Neural crest cell (in vitro differentiated cells): ENCODE results near the gene SHTN1. TPM values are rescaled to one million over a fixed set of nuclear protein-coding genes. Genes with fewer than 3 reads are reported as not detected.

ENCODE experiments used
- DNase-seq: peaks from one replicate; pipeline ENCODE4 v3.0.0; 2021; ENCODE audit warnings: low read depth, mixed read lengths, low spot score
- H3K27ac Mint-ChIP-seq: one replicate; pipeline ENCODE4 v1.8.0; 2021; ENCODE audit warnings: mild to moderate bottlenecking, mixed read lengths; ENCODE audit not compliant: unreplicated experiment
- H3K27me3 Mint-ChIP-seq: 2 replicates; pipeline ENCODE4 v1.8.0; 2021; ENCODE audit warnings: low read depth, mild to moderate bottlenecking, mixed read lengths
- H3K36me3 Mint-ChIP-seq: 2 replicates; pipeline ENCODE4 v1.8.0; 2021; ENCODE audit warnings: low read depth, mild to moderate bottlenecking, mixed read lengths
- H3K4me1 Mint-ChIP-seq: 2 replicates; pipeline ENCODE4 v1.8.0; 2021; ENCODE audit warnings: mixed read lengths
- H3K4me3 Mint-ChIP-seq: one replicate; pipeline ENCODE4 v1.8.0; 2021; ENCODE audit warnings: mild to moderate bottlenecking, mixed read lengths
- H3K9me3 Mint-ChIP-seq: 2 replicates; pipeline ENCODE4 v1.8.0; 2021; ENCODE audit warnings: mixed read lengths
- CTCF ChIP-seq: fragments of 200-600 bp; sonication (generic); conservative IDR thresholded peaks from 2 replicates; pipeline ENCODE4 v1.5.0; 2021; ENCODE audit warnings: antibody characterized with exemption, mild to moderate bottlenecking
- total RNA-seq: library from RNA; stranded (reverse); gene quantifications from 2 replicates; pipeline ENCODE4 v1.2.1, GENCODE V29; 2021

SHTN1 gene
- total RNA-seq, 1 donor from 2014 or later = 10.0 TPM

GRCh38 chr10:116994113-116994890 is 10.7 kb downstream of the SHTN1 start:
- no peak for TF ChIP-seq CTCF
- no peak overlapping the region for H3K4me3 Mint-ChIP-seq
- no peaks in the 10 kb centered on the region for H3K27me3 Mint-ChIP-seq
- no peaks in the 10 kb centered on the region for H3K36me3 Mint-ChIP-seq
- DNase-seq = no peak
- H3K4me1 Mint-ChIP-seq = peaks cover 13% of the 10 kb centered on the region
- no peaks in the 10 kb centered on the region for H3K9me3 Mint-ChIP-seq
- no peak overlapping the region for H3K27ac Mint-ChIP-seq

DNA sequence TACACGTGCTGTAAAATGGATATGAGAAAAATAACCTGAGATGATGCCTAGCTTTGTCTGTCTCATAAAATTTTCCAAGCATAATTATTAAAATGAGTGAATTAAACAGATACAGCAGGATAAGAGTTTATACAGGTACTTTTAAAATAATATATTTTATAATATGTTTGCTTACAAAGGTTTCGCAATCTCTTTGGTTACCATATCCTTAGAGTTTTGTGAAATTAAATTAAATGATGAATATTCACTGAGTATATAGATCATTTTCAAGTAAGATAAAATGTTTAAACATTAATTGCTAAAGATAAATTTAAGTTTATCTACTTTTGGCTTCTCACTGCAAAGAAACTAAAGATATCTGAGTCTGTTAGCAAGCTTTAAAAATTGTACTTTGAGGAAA is 11.4 kb downstream of the SHTN1 start:
- Mint-ChIP-seq H3K9me3 (no peaks in the 10 kb centered on the region), H3K4me3 (no peak overlapping the region), H3K4me1 (peaks cover 16% of the 10 kb centered on the region), H3K27ac (no peak overlapping the region), H3K27me3 (no peaks in the 10 kb centered on the region), H3K36me3 (no peaks in the 10 kb centered on the region)
- TF ChIP-seq CTCF = no peak
- no peak for DNase-seq

GRCh38 chr10:116992183-116992582 is 12.8 kb downstream of the SHTN1 start:
- no peak for DNase-seq
- no peak overlapping the region for H3K27ac Mint-ChIP-seq
- no peak for TF ChIP-seq CTCF
- H3K4me1 Mint-ChIP-seq = peaks cover 16% of the 10 kb centered on the region
- H3K36me3 Mint-ChIP-seq = no peaks in the 10 kb centered on the region
- no peak overlapping the region for H3K4me3 Mint-ChIP-seq
- H3K9me3 Mint-ChIP-seq = no peaks in the 10 kb centered on the region
- no peaks in the 10 kb centered on the region for H3K27me3 Mint-ChIP-seq

DNA sequence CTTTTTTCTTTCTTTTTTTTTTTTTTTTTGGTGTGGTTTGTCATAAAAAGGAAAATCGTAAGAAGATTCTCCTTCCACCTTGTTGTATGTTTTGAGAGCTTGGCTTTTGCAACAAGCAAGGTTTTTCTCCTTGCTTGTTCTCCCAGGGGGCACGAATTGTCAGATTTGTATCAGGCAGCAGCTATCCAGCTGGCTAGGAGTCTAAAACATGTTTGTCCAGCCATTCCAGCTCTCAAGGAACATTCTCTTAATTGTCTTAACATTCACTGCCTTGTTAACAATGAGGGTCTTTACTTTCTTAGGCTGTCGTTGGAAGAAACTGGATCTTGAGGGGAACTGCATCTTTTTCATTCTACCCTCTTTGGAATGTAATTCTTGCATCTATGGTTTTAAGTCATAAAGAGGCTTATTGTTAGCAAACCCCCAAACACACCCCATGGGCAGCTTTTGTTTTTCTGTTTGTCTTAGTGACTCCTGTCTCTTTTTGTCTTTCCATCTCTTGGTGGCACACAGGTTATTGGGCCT is 14.6 kb downstream of the SHTN1 start:
- no peaks in the 10 kb centered on the region for H3K36me3 Mint-ChIP-seq
- H3K27ac Mint-ChIP-seq = no peak overlapping the region

GRCh38 chr10:116989439-116989838 is 15.5 kb downstream of the SHTN1 start:
- no peak for DNase-seq
- no peak for TF ChIP-seq CTCF
- no peak overlapping the region for H3K4me3 Mint-ChIP-seq
- H3K27ac Mint-ChIP-seq = no peak overlapping the region
- H3K27me3 Mint-ChIP-seq = no peaks in the 10 kb centered on the region
- H3K4me1 Mint-ChIP-seq = peaks cover 16% of the 10 kb centered on the region
- H3K9me3 Mint-ChIP-seq = no peaks in the 10 kb centered on the region
- H3K36me3 Mint-ChIP-seq = no peaks in the 10 kb centered on the region

More for the DNA sequence above, 14.6 kb downstream of the SHTN1 start:
- Mint-ChIP-seq H3K9me3 (no peaks in the 10 kb centered on the region), H3K27me3 (no peaks in the 10 kb centered on the region), H3K4me1 (peaks cover 16% of the 10 kb centered on the region), H3K4me3 (no peak overlapping the region)
- TF ChIP-seq CTCF = no peak
- no peak for DNase-seq
